GM23248 (cell line): ENCODE data around the gene ZDHHC16. TPM values are rescaled to one million over a fixed set of nuclear protein-coding genes. Genes with fewer than 3 reads are reported as not detected.
A peak's percentile ranks its signal among the peaks of the same experiment; 100 is the strongest.
"Not testable (repeated sequence)": the region's sequence is repeated elsewhere in the genome, so short reads cannot be mapped to it uniquely, and the experiment has no call there.

Source experiments
- DNase-seq: peaks from one replicate; pipeline ENCODE4 v3.0.0-alpha.2; 2015
- H2AFZ ChIP-seq: fragments of 200-600 bp; sonication (generic); 2 replicates; pipeline ENCODE4 v1.6.1; 2016; ENCODE audit warnings: antibody characterized with exemption
- H3F3A ChIP-seq: fragments of 200-600 bp; sonication (generic); 2 replicates; pipeline ENCODE4 v1.6.1; 2016; ENCODE audit warnings: mild to moderate bottlenecking, antibody characterized with exemption, mixed run types; ENCODE audit not compliant: insufficient read depth
- H3K27ac ChIP-seq: fragments of 200-600 bp; sonication (generic); 2 replicates; pipeline ENCODE4 v1.5.1; 2016; ENCODE audit warnings: mild to moderate bottlenecking
- H3K27me3 ChIP-seq: fragments of 200-600 bp; sonication (generic); replicated peaks from 2 replicates; pipeline ENCODE4 v1.6.1; 2016; ENCODE audit warnings: mild to moderate bottlenecking; ENCODE audit not compliant: insufficient read depth
- H3K36me3 ChIP-seq: fragments of 200-600 bp; sonication (generic); 2 replicates; pipeline ENCODE4 v1.6.1; 2016; ENCODE audit warnings: low read depth, mild to moderate bottlenecking
- H3K4me1 ChIP-seq: fragments of 200-600 bp; sonication (generic); 2 replicates; pipeline ENCODE4 v1.6.1; 2016; ENCODE audit warnings: mild to moderate bottlenecking; ENCODE audit not compliant: insufficient read depth
- H3K4me2 ChIP-seq: fragments of 200-600 bp; sonication (generic); one replicate; pipeline ENCODE4 v1.6.1; 2016; ENCODE audit warnings: mild to moderate bottlenecking; ENCODE audit not compliant: unreplicated experiment
- H3K4me3 ChIP-seq: fragments of 200-600 bp; sonication (generic); 2 replicates; pipeline ENCODE4 v1.5.1; 2016; ENCODE audit warnings: mild to moderate bottlenecking
- H3K79me2 ChIP-seq: fragments of 200-600 bp; sonication (generic); 2 replicates; pipeline ENCODE4 v1.6.1; 2016; ENCODE audit warnings: mild to moderate bottlenecking; ENCODE audit not compliant: insufficient read depth
- H3K9ac ChIP-seq: fragments of 200-600 bp; sonication (generic); 2 replicates; pipeline ENCODE4 v1.6.1; 2016; ENCODE audit warnings: mild to moderate bottlenecking
- H3K9me2 ChIP-seq: fragments of 200-600 bp; sonication (generic); 2 replicates; pipeline ENCODE4 v1.6.1; 2016; ENCODE audit warnings: mixed run types, mild to moderate bottlenecking, moderate library complexity; ENCODE audit not compliant: insufficient read depth
- H3K9me3 ChIP-seq: fragments of 200-600 bp; sonication (generic); one replicate; pipeline ENCODE4 v1.6.1; 2017; ENCODE audit warnings: low read depth
- H4K20me1 ChIP-seq: fragments of 200-600 bp; sonication (generic); 2 replicates; pipeline ENCODE4 v1.6.0; 2016; ENCODE audit not compliant: insufficient read depth
- EZH2 ChIP-seq: fragments of 200-600 bp; sonication (generic); IDR thresholded peaks from 2 replicates; pipeline ENCODE4 v1.6.1; 2018; ENCODE audit warnings: antibody characterized with exemption, mild to moderate bottlenecking; ENCODE audit not compliant: insufficient read depth, poor library complexity, severe bottlenecking
- EZH2phosphoT487 ChIP-seq: fragments of 200-600 bp; sonication (generic); IDR thresholded peaks from 2 replicates; pipeline ENCODE4 v1.6.1; 2018; ENCODE audit warnings: antibody characterized with exemption, moderate library complexity, mild to moderate bottlenecking, low read depth; ENCODE audit not compliant: insufficient read depth
- WGBS, 2 experiments: methylation state at CpG; one replicate each; pipeline ENCODE4 v1.1.6; 2015 to 2017; ENCODE audit warnings: low lambda C conversion rate in 2 of 2, low coverage in 1 of 2; ENCODE audit errors: missing lambda C conversion rate in 2 of 2; 5-methylcytosine and 5-hydroxymethylcytosine counted together
- in situ Hi-C: fragments of 300-500 bp; cut with MboI; formaldehyde crosslinking; loops from 2 replicates; pipeline ENCODE4 v1.15.0; 2020
- polyA plus RNA-seq: library from polyadenylated mRNA; unstranded; fragments of >200 nt; fragmentation: Nextera tagmentation; extraction: Ambion mirVana; gene quantifications from 2 replicates; pipeline ENCODE4 v1.2.1, GENCODE V29; 2016
- total RNA-seq: library from RNA; depleted of rRNA; stranded (reverse); fragments of >200 nt; shearing (Covaris generic); gene quantifications from 2 replicates; pipeline ENCODE4 v1.2.3, GENCODE V29; 2014

The ZDHHC16 gene
- total and polyA plus RNA-seq, 2 experiments from 2014 or later: 68.2 to 69.1 TPM

DNA sequence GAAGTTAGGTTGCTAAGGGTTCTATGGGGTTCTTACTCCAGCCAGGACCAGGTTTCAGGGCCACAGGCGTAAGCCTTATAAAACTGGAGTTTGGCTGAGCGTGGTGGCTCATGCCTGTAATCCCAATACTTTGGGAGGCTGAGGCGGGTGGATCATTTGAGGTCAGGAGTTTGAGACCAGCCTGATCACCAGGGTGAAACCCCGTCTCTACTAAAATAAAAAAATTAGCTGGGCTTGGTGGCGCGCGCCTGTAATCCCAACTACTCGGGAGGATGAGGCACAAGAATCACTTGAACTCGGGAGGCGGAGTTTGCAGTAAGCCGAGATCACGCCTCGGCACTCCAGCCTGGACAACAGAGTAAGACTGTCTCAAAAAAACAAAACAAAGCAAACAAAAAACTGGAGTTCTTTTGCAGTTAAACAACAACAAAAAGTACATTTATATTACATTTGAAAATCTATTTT lies 44.5 kb upstream of the ZDHHC16 start:
- Histone ChIP-seq H3F3A (peaks cover 8% of the 10 kb centered on the region; the same call in 1 of the 2 replicates), H3K9ac (peak overlapping the region; percentile 97), H3K4me3 (peak overlapping the region; percentile 91), H2AFZ (peak overlapping the region; percentile 91), H3K27ac (peak overlapping the region; percentile 92), H3K9me2 (no peaks in the 10 kb centered on the region), H3K4me2 (peak overlapping the region; percentile 86), H3K27me3 (no peaks in the 10 kb centered on the region), H3K4me1 (0 out of 2 replicates have a peak, but pooled peaks cover 4% of the 10 kb centered on the region), H3K79me2 (peaks cover 25% of the 10 kb centered on the region), H4K20me1 (no peaks in the 10 kb centered on the region), H3K36me3 (peaks cover 2% of the 10 kb centered on the region; the same call in 1 of the 2 replicates), H3K9me3 (no peaks in the 10 kb centered on the region)
- TF ChIP-seq EZH2 (no peak), EZH2phosphoT487 (no peak)
- DNase-seq: no peak
- WGBS, 2 experiments: 55 to 61% methylated on average over 13 of the region's 13 CpGs
- in situ Hi-C loops: no loop called here

DNA sequence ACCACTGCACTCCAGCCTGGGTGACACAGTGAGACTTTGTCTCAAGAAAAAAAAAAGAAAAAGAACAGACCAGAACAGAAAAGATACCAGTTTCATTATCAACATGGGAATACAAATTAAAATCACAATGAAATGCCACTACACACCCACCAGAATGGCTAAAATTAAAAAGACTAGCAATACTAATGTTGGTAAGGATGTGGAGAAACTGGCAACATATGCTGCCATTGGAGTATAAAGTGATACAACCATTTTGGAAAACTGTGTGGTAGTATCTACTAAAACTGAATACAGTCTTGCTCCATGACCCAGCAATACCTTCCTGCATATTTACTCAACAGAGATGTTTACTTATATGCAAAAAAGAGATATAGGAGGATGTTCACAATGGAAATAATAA lies 41.9 kb upstream of the ZDHHC16 start:
- Histone ChIP-seq H3F3A (peaks cover 15% of the 10 kb centered on the region; the same call in 1 of the 2 replicates), H3K4me3 (no peak overlapping the region)
- in situ Hi-C loops: no loop called here

DNA sequence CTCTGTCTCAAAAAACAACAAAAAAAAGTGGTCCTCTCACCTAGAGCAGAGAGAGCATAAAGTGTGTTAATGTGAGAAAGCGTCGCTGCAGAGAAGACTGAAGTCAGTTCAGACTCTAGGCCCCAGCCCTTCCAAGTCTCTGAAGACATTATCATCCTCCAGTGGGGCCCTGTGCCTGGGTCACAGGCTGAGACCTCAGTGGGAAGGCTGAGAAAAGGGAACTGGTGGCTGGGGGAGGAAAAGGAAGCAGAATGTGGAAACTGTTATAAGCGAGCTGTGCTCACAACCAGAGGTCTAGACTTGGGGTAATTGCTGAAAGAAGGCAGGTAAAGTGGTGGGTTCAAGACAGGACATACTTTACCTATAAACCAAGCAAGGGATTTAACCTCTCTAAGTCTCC lies 39.9 kb upstream of the ZDHHC16 start:
- Histone ChIP-seq H3K27ac (no peak overlapping the region), H3K4me1 (0 out of 2 replicates have a peak, but pooled peaks cover 4% of the 10 kb centered on the region), H3F3A (0 out of 2 replicates have a peak, but pooled peaks cover 7% of the 10 kb centered on the region), H3K36me3 (no peaks in the 10 kb centered on the region), H3K9ac (no peak overlapping the region), H3K79me2 (no peaks in the 10 kb centered on the region), H2AFZ (no peak overlapping the region), H3K9me2 (no peaks in the 10 kb centered on the region), H4K20me1 (no peaks in the 10 kb centered on the region), H3K4me3 (no peak overlapping the region), H3K4me2 (no peak overlapping the region), H3K27me3 (no peaks in the 10 kb centered on the region), H3K9me3 (no peaks in the 10 kb centered on the region)
- 89 to 92% methylated on average over 3 of the region's 3 CpGs for whole genome bisulfite sequencing, 2 experiments
- TF ChIP-seq EZH2: no peak
- TF ChIP-seq EZH2phosphoT487: no peak
- in situ Hi-C loops: no loop called here
- DNase-seq: no peak

More for the DNA sequence above, 41.9 kb upstream of the ZDHHC16 start:
- Histone ChIP-seq H3K4me1 (0 out of 2 replicates have a peak, but pooled peaks cover 4% of the 10 kb centered on the region), H3K9me3 (no peaks in the 10 kb centered on the region), H3K4me2 (no peak overlapping the region), H3K9me2 (no peaks in the 10 kb centered on the region), H3K9ac (no peak overlapping the region), H3K27me3 (no peaks in the 10 kb centered on the region), H3K27ac (no peak overlapping the region), H3K36me3 (no peaks in the 10 kb centered on the region), H4K20me1 (no peaks in the 10 kb centered on the region), H2AFZ (no peak overlapping the region), H3K79me2 (peaks cover 6% of the 10 kb centered on the region)
- no peak for TF ChIP-seq EZH2
- TF ChIP-seq EZH2phosphoT487: no peak
- DNase-seq: no peak

DNA sequence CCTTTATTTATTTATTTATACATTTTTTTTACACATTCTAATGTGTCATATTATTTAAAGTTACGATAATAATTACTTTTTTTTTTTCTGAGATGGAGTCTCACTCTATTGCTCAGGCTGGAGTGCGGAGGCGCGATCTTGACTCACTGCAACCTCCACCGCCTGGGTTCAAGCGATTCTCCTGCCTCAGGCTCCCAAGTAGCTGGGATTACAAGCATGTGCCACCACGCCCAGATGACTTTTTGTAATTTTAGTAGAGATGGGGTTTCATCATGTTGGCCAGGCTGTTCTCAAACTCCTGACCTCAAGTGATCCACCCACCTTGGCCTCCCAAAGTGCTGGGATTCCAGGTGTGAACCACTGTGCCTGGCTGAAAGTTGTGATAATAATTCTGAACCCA lies 39.5 kb upstream of the ZDHHC16 start:
- H2AFZ ChIP-seq: peak overlapping the region; percentile 51
- H3K4me2 ChIP-seq, H3K4me3 ChIP-seq, H3K9ac ChIP-seq, H4K20me1 ChIP-seq, H3K9me3 ChIP-seq, H3K9me2 ChIP-seq, H3K27ac ChIP-seq, H3K4me1 ChIP-seq, H3K27me3 ChIP-seq, H3K36me3 ChIP-seq, in situ Hi-C loops, H3K79me2 ChIP-seq, H3F3A ChIP-seq: not testable (repeated sequence)
- DNase-seq: peak; percentile 10
- WGBS, 2 experiments: 67 to 68% methylated on average over 7 of the region's 7 CpGs
